ENCODE data around the gene AMY2B. TPM values are rescaled to one million over a fixed set of nuclear protein-coding genes. Genes with fewer than 3 reads are reported as not detected.
A peak's percentile ranks its signal among the peaks of the same experiment; 100 is the strongest.
"Not testable (repeated sequence)": the region's sequence is repeated elsewhere in the genome, so short reads cannot be mapped to it uniquely, and the experiment has no call there.

The AMY2B gene
- 1 to 10 TPM; 5.0 to 8.0 TPM for total RNA-seq

DNA sequence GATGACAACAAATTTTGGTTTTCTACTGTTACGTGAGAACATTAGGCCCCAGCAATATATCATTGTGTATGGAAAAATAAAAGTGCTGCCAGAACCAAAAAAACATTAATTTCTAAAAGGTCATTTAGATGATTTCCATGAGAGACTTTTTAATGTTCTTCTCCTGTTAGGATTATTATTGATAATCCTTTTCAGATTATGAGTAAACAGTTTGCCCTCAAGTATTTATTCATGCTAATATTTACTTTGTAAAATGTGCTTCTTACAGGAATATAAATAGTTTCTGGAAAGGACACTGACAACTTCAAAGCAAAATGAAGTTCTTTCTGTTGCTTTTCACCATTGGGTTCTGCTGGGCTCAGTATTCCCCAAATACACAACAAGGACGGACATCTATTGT, at the start of gene AMY2B:
Gene AMY2B, plus strand, starts transcription at position 301 of the 400 bp plus-strand sequence. Its CDS starts 14 bp downstream, at position 315.
- H3K36me3 Mint-ChIP-seq; H3K4me1 Mint-ChIP-seq; H3K27ac Mint-ChIP-seq; H3K9me3 Mint-ChIP-seq (ENCODE audit: low read depth); H3K4me3 Mint-ChIP-seq; ATAC-seq; H3K27me3 Mint-ChIP-seq; DNase-seq; CTCF ChIA-PET: not testable (repeated sequence)

DNA sequence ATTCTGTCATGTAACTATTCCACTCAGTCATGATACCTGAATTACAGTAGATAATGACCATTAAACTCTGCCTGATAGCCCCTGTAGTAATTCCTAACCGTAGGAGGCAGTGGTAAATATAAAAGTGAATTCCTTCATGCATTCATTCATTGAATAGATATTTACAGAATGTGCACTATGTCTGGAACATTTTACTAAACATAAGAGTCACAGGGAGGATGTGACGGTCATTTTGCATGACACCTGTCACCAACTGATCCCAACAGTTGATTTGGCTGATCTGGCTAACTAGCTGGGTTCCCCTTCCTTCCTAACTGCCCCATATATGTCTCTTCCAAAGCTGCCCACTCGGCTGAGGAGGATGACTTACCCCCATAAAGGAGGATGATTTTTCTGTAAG, 48.0 kb upstream of the AMY2B start:
- H3K36me3 Mint-ChIP-seq = peaks cover 8% of the 10 kb centered on the region
- H3K4me3 Mint-ChIP-seq = no peak overlapping the region
- CTCF ChIA-PET = no interaction called here
- H3K27me3 Mint-ChIP-seq = peaks cover 4% of the 10 kb centered on the region
- no peak overlapping the region for H3K27ac Mint-ChIP-seq
- H3K9me3 Mint-ChIP-seq (ENCODE audit: low read depth) = no peaks in the 10 kb centered on the region
- ATAC-seq (no peak), DNase-seq (no peak)
- peaks cover 23% of the 10 kb centered on the region for H3K4me1 Mint-ChIP-seq

DNA sequence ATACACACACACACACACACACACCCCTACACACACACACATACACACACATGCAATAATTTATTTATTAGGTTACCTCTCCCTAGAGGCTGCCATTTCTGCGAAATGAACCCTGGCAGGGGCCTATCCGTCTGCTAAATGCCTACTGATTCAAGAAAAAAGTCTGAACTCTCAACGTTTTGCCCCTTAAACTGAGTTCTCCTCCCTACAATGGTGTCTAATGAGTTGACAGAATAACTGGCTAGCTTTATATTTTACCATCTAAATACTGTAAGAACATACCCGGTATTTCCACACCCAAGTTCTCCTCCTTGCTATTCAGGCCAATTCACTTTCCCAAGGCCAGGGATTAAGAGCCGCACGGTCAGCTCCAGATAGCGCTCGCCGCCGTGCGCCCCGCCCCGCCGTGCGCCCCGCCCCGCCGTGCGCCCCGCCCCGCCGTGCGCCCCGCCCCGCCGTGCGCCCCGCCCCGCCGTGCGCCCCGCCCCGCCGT, 46.2 kb upstream of the AMY2B start:
- peaks cover 37% of the 10 kb centered on the region for H3K4me1 Mint-ChIP-seq
- ATAC-seq = peak; percentile 71
- H3K27ac Mint-ChIP-seq = peak overlapping the region; percentile 54
- peak overlapping the region; percentile 76 for H3K4me3 Mint-ChIP-seq
- peaks cover 4% of the 10 kb centered on the region for H3K27me3 Mint-ChIP-seq
- H3K9me3 Mint-ChIP-seq (ENCODE audit: low read depth) = no peaks in the 10 kb centered on the region
- peaks cover 21% of the 10 kb centered on the region for H3K36me3 Mint-ChIP-seq
- CTCF ChIA-PET = interaction anchor here (0.8 to 1.6 kb wide), 2 partner anchors 11 kb away, joined by 3 to 6 read pairs; no protein-coding TSS in a partner anchor
- DNase-seq = no peak

DNA sequence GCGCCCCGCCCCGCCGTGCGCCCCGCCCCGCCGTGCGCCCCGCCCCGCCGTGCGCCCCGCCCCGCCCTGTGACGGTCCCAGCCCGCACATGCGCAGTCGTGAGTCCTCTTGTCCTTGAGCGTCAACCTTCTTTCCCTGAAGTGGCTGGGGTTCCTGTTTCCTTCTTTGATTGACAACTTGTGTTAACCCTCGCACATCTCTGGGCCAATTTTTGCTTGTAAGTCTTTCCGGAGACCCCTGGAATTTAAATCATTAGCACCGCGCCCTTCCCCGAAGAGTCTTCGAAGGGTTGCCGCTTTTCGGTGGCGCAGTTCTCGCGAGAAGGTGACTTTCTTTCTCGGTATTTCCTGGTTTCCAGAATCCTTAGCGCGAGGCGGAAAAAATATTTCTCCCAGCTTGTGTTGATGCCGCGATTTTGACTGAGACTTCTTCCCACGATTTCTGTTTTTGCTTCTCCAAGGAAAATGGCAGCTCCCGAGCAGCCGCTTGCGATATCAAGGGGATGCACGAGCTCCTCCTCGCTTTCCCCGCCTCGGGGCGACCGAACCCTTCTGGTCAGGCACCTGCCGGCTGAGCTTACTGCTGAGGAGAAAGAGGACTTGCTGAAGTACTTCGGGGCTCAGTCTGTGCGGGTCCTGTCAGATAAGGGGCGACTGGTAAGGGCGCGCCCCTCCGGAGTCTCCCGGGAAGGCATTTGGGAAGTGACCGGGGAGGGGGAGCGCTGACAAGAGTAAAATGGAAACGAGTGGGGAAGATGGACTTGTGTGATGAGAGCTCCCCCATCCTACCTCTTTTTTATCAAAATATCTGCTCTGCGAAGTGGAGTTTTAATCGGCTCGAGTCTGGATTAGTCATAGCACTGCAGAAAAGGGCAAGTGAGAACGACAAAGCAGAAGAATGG, 45.5 kb upstream of the AMY2B start, which contains the start of gene RNPC3:
Gene RNPC3, plus strand, starts transcription at position 93 of the 901 bp plus-strand sequence. Its CDS starts 372 bp downstream, at position 465.
- peaks cover 4% of the 10 kb centered on the region for H3K27me3 Mint-ChIP-seq
- peak within 1 kb of the TSS; percentile 99 for H3K27ac Mint-ChIP-seq
- H3K4me1 Mint-ChIP-seq = peaks cover 39% of the 10 kb centered on the region
- peak within 1 kb of the TSS; percentile 99 for H3K4me3 Mint-ChIP-seq
- no peaks in the 10 kb centered on the region for H3K9me3 Mint-ChIP-seq (ENCODE audit: low read depth)
- peaks cover 27% of the 10 kb centered on the region for H3K36me3 Mint-ChIP-seq
- CTCF ChIA-PET = interaction anchor here (1.0 to 1.6 kb wide), 3 partner anchors 9 to 21 kb away, joined by 3 to 6 read pairs (median 3); no protein-coding TSS in a partner anchor
- ATAC-seq (peak; percentile 83), DNase-seq (peak; percentile 89)

DNA sequence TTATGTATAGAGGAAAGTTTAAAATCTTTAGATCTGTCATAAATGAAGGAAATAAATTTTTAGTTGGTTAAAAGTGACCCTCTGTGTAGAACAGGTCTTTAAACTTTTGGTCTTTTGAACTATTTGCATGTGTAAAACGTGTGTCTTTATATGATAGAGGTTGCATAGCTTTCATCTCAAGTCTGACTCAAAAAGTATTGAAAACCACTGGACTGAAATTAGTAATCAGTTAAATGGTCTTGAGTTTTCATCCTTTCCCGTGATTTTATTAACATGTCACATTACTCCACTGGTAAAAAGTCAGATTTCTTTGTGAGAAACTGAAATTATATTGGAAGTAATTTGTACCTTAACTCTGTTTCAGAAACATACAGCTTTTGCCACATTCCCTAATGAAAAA, 44.1 kb upstream of the AMY2B start:
- H3K4me1 Mint-ChIP-seq = peaks cover 49% of the 10 kb centered on the region
- H3K9me3 Mint-ChIP-seq (ENCODE audit: low read depth) = no peaks in the 10 kb centered on the region
- H3K4me3 Mint-ChIP-seq = peak overlapping the region; percentile 99
- CTCF ChIA-PET = no interaction called here
- peak overlapping the region; percentile 48 for H3K27ac Mint-ChIP-seq
- peaks cover 39% of the 10 kb centered on the region for H3K36me3 Mint-ChIP-seq
- no peak for ATAC-seq
- no peak for DNase-seq
- H3K27me3 Mint-ChIP-seq = peaks cover 4% of the 10 kb centered on the region

DNA sequence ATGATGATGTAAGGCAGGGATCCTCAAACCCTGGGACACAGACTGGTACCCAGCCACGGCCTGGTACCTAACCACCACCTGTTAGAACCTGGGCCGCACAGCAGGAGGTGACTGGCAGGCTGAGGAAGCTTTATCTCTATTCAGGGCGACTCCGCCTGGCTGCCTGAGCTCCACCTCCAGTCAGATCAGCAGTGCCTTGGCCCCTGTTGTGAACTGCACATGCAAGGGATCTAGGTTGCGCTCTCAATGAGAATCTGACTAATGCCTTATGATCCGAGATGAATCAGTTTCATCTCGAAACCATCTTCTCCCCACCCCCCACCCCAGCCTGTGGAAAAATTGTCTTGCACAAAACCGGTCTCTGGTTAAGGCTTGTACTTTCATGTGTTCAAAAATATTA, 41.6 kb upstream of the AMY2B start:
- Mint-ChIP-seq H3K27ac (no peak overlapping the region), H3K9me3 (ENCODE audit: low read depth) (no peaks in the 10 kb centered on the region), H3K4me3 (no peak overlapping the region), H3K27me3 (no peaks in the 10 kb centered on the region), H3K36me3 (peaks cover 48% of the 10 kb centered on the region), H3K4me1 (peaks cover 50% of the 10 kb centered on the region)
- DNase-seq (peak; percentile 42), ATAC-seq (no peak)
- CTCF ChIA-PET = no interaction called here

DNA sequence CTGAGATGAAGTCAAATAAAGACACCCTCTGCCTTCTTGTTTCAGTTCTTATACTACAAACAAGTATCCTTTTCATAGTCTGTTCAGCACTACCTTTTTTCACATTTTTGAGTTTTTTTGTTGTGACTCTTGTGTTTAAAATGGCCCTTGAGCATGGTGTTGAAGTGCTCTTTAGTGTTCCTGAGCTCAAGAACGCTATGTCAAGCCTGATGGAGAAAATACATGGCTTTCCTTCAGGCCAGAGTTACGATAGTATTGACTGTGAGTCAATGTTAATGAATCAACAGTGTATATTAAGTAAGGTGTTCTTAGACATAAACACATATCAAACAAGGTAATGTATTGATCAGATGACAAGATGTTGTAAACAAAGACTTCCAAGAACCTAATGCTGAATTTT, 33.2 kb upstream of the AMY2B start:
- no peaks in the 10 kb centered on the region for H3K27me3 Mint-ChIP-seq
- no peaks in the 10 kb centered on the region for H3K9me3 Mint-ChIP-seq (ENCODE audit: low read depth)
- ATAC-seq (no peak), DNase-seq (no peak)
- H3K4me1 Mint-ChIP-seq = no peaks in the 10 kb centered on the region
- H3K36me3 Mint-ChIP-seq = peaks cover 43% of the 10 kb centered on the region
- CTCF ChIA-PET = no interaction called here
- H3K27ac Mint-ChIP-seq = no peak overlapping the region
- H3K4me3 Mint-ChIP-seq = no peak overlapping the region

DNA sequence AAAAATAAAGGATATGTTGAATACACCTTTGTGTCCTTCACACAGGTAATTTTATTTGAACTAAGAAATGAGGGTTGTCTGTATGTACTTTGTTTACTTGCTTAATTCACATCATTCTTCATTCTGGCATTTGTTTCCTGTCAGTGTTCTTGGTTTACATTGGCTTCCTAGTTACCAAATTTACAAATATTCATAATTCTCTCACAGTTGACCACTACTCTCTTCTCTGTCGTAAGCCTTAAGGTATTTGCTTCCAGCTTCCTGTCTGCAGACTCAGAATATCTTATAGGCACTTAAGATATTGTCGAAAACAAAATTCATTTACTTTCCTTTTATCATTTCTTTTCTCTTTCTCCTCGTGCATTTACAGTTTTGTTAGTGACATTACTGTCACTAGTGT, 30.0 kb upstream of the AMY2B start:
- ATAC-seq = no peak
- Mint-ChIP-seq H3K27me3 (no peaks in the 10 kb centered on the region), H3K9me3 (ENCODE audit: low read depth) (no peaks in the 10 kb centered on the region), H3K4me1 (no peaks in the 10 kb centered on the region), H3K36me3 (peaks cover 44% of the 10 kb centered on the region), H3K4me3 (no peak overlapping the region), H3K27ac (no peak overlapping the region)
- DNase-seq = no peak
- CTCF ChIA-PET = no interaction called here

DNA sequence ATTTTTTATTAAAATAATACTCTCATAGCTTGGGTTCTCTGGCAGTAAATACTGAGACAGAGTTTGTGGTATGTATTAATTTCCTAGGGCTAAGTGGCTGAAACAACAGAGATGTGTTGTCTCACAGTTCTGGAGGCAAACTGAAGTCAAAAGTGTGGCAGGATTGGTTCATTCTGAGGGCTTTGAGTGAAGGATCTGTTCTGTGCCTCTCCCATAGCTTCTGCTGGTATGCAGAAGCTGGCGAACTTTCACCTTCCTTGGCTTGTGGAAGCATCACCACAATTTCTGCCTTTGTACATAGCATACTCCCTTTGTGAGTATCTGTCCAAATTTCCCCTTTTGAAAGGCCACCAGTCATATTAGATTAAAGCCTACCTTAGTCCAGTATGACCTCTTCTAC, 24.9 kb upstream of the AMY2B start:
- Mint-ChIP-seq H3K27me3 (no peaks in the 10 kb centered on the region), H3K27ac (no peak overlapping the region), H3K36me3 (peaks cover 47% of the 10 kb centered on the region)

DNA sequence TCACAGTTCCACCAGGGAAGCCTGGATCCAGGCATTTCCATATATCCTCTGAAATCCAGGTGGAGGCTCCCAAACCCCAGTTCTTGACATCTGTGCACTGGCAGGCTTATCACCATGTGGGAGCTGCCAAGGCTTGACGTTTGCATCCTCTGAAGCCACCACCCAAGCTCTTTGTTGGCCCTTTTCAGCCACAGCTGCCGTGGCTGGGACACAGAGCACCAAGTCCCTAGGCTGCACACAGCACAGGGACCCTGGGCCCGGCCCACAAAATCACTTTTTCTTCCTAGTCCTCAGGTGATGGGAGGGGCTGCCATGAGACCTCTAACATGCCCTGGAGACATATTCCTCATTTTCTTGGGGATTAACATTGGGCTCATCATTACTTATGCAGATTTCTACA, 23.5 kb upstream of the AMY2B start:
- peaks cover 46% of the 10 kb centered on the region for H3K36me3 Mint-ChIP-seq
- H3K27ac Mint-ChIP-seq = no peak overlapping the region
- H3K4me3 Mint-ChIP-seq = no peak overlapping the region
- DNase-seq = no peak
- CTCF ChIA-PET = interaction anchor here (1.3 kb wide), 1 partner anchor 22 kb away, joined by 3 read pairs; the partner anchor contains the start of gene RNPC3
- ATAC-seq = no peak
- H3K9me3 Mint-ChIP-seq (ENCODE audit: low read depth) = no peaks in the 10 kb centered on the region
- H3K4me1 Mint-ChIP-seq = no peaks in the 10 kb centered on the region
- H3K27me3 Mint-ChIP-seq = no peaks in the 10 kb centered on the region

More for the DNA sequence above, 24.9 kb upstream of the AMY2B start:
- Mint-ChIP-seq H3K4me1 (no peaks in the 10 kb centered on the region), H3K9me3 (ENCODE audit: low read depth) (no peaks in the 10 kb centered on the region), H3K4me3 (no peak overlapping the region)
- CTCF ChIA-PET = interaction anchor here (1.3 kb wide), 1 partner anchor 21 kb away, joined by 3 read pairs; the partner anchor contains the start of gene RNPC3
- ATAC-seq (no peak), DNase-seq (no peak)

DNA sequence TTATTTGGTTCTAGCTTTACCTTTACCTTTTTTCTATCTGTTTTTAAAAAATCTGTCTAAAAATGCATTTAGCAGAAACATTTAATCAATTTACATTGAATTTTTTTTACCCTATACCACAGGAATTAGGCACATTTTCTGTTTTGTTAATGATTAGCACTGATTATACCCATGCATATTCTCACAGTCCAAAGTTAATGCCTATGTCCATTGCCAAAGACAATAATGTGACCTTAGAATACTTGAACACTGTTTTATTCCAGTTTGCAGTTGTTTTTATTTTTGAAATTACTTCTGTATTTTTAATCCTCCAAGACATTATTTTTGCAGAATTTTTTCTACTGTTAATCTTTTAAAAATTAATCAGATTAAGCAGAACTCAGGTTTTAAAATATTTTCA, 11.0 kb upstream of the AMY2B start:
- Mint-ChIP-seq H3K4me1 (peaks cover 2% of the 10 kb centered on the region), H3K9me3 (ENCODE audit: low read depth) (no peaks in the 10 kb centered on the region), H3K27me3 (no peaks in the 10 kb centered on the region), H3K4me3 (no peak overlapping the region), H3K36me3 (peaks cover 13% of the 10 kb centered on the region), H3K27ac (no peak overlapping the region)
- CTCF ChIA-PET = no interaction called here
- no peak for ATAC-seq
- no peak for DNase-seq

DNA sequence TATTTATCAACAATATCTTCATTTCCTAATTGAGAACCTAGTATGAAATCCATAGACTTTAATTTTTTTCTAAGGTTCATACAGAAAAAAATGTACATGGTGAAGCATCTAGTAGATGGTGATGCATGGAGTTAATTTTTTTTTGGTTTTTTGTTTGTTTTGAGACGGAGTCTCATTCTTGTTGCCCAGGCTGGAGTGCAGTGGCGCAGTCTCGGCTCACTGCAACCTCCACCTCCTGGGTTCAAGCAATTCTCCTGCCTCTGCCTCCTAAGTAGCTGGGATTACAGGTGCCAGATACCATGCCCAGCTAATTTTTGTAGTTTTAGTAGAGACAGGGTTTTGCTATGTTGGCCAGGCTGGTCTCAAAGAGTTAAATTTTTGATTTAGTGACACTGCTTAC, 10.3 kb upstream of the AMY2B start:
- H3K27me3 Mint-ChIP-seq; H3K4me3 Mint-ChIP-seq; CTCF ChIA-PET; ATAC-seq; H3K36me3 Mint-ChIP-seq; H3K4me1 Mint-ChIP-seq; H3K27ac Mint-ChIP-seq; DNase-seq; H3K9me3 Mint-ChIP-seq (ENCODE audit: low read depth): not testable (repeated sequence)

DNA sequence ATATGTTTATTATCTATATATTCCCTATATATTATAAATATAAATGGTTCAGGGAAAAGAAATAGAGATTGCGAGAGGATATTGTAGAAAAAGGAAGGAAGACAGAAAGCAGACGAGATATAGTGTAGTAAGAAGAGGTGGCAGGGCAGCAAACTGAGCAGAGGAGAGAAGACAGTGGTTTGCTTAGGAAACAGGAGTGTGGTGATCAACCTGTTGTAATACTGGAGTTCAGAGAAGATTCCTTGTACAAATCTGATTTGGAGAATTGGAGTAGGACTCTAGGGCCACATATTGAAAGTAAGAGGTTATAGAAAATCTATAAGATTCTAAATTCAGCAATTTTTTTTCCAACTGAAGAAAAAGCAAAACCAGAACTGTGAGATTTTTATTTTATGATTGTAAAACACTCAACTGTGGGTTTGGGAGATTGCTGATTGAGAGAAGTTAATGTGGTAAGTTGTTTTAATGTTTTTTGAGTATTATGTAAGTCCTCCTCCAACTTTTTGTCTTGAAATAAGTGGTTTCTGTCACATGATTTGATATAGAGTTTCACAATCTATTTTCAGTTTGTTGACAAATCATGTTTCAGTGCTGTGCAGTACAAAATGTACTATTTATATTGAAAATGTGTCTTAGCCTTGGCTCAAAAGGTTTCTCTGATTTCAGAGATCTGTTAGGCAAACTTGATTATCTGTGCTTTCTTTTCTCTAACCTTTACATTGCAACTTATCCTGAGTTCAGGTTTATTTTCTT, 9.6 kb upstream of the AMY2B start:
- H3K4me3 Mint-ChIP-seq = no peak overlapping the region
- ATAC-seq (no peak), DNase-seq (no peak)
- no peaks in the 10 kb centered on the region for H3K9me3 Mint-ChIP-seq (ENCODE audit: low read depth)
- H3K36me3 Mint-ChIP-seq = peaks cover 2% of the 10 kb centered on the region
- H3K27me3 Mint-ChIP-seq = no peaks in the 10 kb centered on the region
- no peaks in the 10 kb centered on the region for H3K4me1 Mint-ChIP-seq
- CTCF ChIA-PET = no interaction called here
- no peak overlapping the region for H3K27ac Mint-ChIP-seq

Data from activated CD8-positive, alpha-beta memory T cell treated with anti-CD3 and anti-CD28 coated beads, Interleukin-2, amount 10 ng/mL, durations not matched to agents 7 days and 5 days (primary cell).